Neural cell (in vitro differentiated cells): ENCODE measurements around the gene ERC2. TPM values are rescaled to one million over a fixed set of nuclear protein-coding genes. Genes with fewer than 3 reads are reported as not detected.

Source experiments
- H2AFZ ChIP-seq: fragments of 200-600, 300-800 bp; sonication (generic), shearing (Covaris generic); 2 replicates; pipeline ENCODE4 v1.6.0; 2014; ENCODE audit warnings: low read depth, mild to moderate bottlenecking, antibody characterized with exemption, low read length, moderate library complexity
- H3F3A ChIP-seq: fragments of 200-600 bp; shearing (Covaris generic); 2 replicates; pipeline ENCODE4 v1.6.1; 2016; ENCODE audit warnings: mild to moderate bottlenecking, moderate library complexity, mixed read lengths, antibody characterized with exemption, low read length; ENCODE audit not compliant: insufficient read depth, poor library complexity, severe bottlenecking
- H3K27ac ChIP-seq: fragments of 200-600, 300-800 bp; sonication (generic), shearing (Covaris generic); 2 replicates; pipeline ENCODE4 v1.5.1; 2014; ENCODE audit warnings: mild to moderate bottlenecking, low read length, moderate library complexity
- H3K27me3 ChIP-seq: fragments of 300-800, 200-600 bp; sonication (generic), shearing (Covaris generic); 2 replicates; pipeline ENCODE4 v1.6.0; 2014; ENCODE audit warnings: mild to moderate bottlenecking, low read depth, low read length, moderate library complexity; ENCODE audit not compliant: insufficient read depth
- H3K36me3 ChIP-seq: fragments of 300-800, 200-600 bp; sonication (generic), shearing (Covaris generic); 2 replicates; pipeline ENCODE4 v1.5.1; 2014; ENCODE audit warnings: mild to moderate bottlenecking, antibody characterized with exemption, low read length, moderate library complexity; ENCODE audit not compliant: insufficient read depth
- H3K4me2 ChIP-seq: fragments of 300-800, 200-600 bp; sonication (generic), shearing (Covaris generic); 2 replicates; pipeline ENCODE4 v1.6.0; 2014; ENCODE audit warnings: mild to moderate bottlenecking, low read length
- H3K4me3 ChIP-seq: fragments of 300-800, 200-600 bp; sonication (generic), shearing (Covaris generic); 2 replicates; pipeline ENCODE4 v1.5.1; 2014; ENCODE audit warnings: mild to moderate bottlenecking, low read length, moderate library complexity
- H3K79me2 ChIP-seq: fragments of 200-600 bp; shearing (Covaris generic); replicated peaks from 2 replicates; pipeline ENCODE4 v1.6.0; 2014; ENCODE audit warnings: mild to moderate bottlenecking, low read length, moderate library complexity; ENCODE audit not compliant: insufficient read depth
- H3K9ac ChIP-seq: fragments of 300-800, 200-600 bp; sonication (generic), shearing (Covaris generic); 2 replicates; pipeline ENCODE4 v1.6.1; 2016; ENCODE audit warnings: mild to moderate bottlenecking, low read length, mixed read lengths
- H3K9me2 ChIP-seq: fragments of 200-600 bp; shearing (Covaris generic); 2 replicates; pipeline ENCODE4 v1.6.1; 2016; ENCODE audit warnings: mild to moderate bottlenecking, low read length, mixed read lengths; ENCODE audit not compliant: insufficient read depth
- H3K9me3 ChIP-seq: fragments of 200-600, 300-800 bp; sonication (generic), shearing (Covaris generic); 2 replicates; pipeline ENCODE4 v1.6.1; 2016; ENCODE audit warnings: mild to moderate bottlenecking, mixed run types, low read length, moderate library complexity, mixed read lengths
- H4K20me1 ChIP-seq: fragments of 200-600 bp; shearing (Covaris generic); 2 replicates; pipeline ENCODE4 v1.6.1; 2016; ENCODE audit warnings: mild to moderate bottlenecking, mixed run types; ENCODE audit not compliant: insufficient read depth
- EP300 ChIP-seq: fragments of 450-650 bp; conservative IDR thresholded peaks from 2 replicates; pipeline ENCODE4 v1.6.1; 2014; ENCODE audit warnings: antibody characterized with exemption, mild to moderate bottlenecking, moderate library complexity; ENCODE audit not compliant: poor library complexity, severe bottlenecking
- EZH2 ChIP-seq: fragments of 200-600, 300-800 bp; shearing (Covaris generic), sonication (generic); IDR thresholded peaks from 2 replicates; pipeline ENCODE4 v1.6.1; 2014; ENCODE audit warnings: antibody characterized with exemption, low read length, borderline replicate concordance, mild to moderate bottlenecking; ENCODE audit not compliant: insufficient read depth, poor library complexity, severe bottlenecking
- MXI1 ChIP-seq: fragments of 450-650 bp; conservative IDR thresholded peaks from 2 replicates; pipeline ENCODE4 v1.6.1; 2014; ENCODE audit warnings: antibody characterized with exemption, mild to moderate bottlenecking; ENCODE audit not compliant: poor library complexity, severe bottlenecking
- POLR2AphosphoS5 ChIP-seq: IDR thresholded peaks from 2 replicates; pipeline ENCODE4 v1.6.1; 2012
- RAD21 ChIP-seq: fragments of 450-650 bp; conservative IDR thresholded peaks from 2 replicates; pipeline ENCODE4 v1.6.1; 2014; ENCODE audit warnings: antibody characterized with exemption, mild to moderate bottlenecking, moderate library complexity
- SMC3 ChIP-seq: fragments of 450-650 bp; conservative IDR thresholded peaks from 2 replicates; pipeline ENCODE4 v1.6.1; 2014; ENCODE audit warnings: antibody characterized with exemption, mild to moderate bottlenecking, moderate library complexity; ENCODE audit not compliant: poor library complexity
- TAF1 ChIP-seq: IDR thresholded peaks from 2 replicates; pipeline ENCODE4 v1.6.1; 2012; ENCODE audit warnings: low read depth
- polyA plus RNA-seq: library from polyadenylated mRNA; depleted of rRNA; stranded (reverse); fragments of >200 nt; gene quantifications from 2 replicates; pipeline ENCODE4 v1.2.3, GENCODE V29; 2014
- TF ChIP-seq, protein P1 (sequence below): fragments of 450-650 bp; IDR thresholded peaks from 2 replicates; pipeline ENCODE4 v1.5.1; 2014; ENCODE audit warnings: antibody characterized with exemption, mild to moderate bottlenecking, moderate library complexity; ENCODE audit not compliant: poor library complexity, severe bottlenecking
- TF ChIP-seq, protein P2 (sequence below): IDR thresholded peaks from 2 replicates; pipeline ENCODE4 v1.6.1; 2012; ENCODE audit warnings: borderline replicate concordance

Gene ERC2
- polyA plus RNA-seq, 1 donor from 2014 or later: 60.4 TPM

DNA sequence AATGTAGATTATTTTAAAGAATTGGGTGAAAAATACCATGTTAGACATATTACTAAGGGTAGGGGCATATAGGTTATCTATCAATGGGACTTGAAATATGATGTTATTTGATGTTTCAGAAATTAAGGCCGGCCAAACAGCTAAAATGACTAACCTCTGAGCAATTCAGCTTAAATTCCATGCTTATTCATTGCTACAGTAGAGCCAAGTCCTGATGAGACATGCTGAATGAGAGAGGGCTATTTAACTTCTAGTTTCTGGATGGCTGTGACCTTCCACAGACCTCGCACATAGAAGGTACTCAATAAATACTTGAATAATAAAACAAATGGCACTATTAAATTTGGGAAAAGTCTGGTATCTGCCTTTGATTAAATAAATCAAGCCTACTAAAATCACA lies 805.6 kb downstream of the ERC2 start:
- Histone ChIP-seq H3K36me3 (no peaks in the 10 kb centered on the region), H3K27me3 (no peaks in the 10 kb centered on the region), H3K9me2 (no peaks in the 10 kb centered on the region), H3K9me3 (no peaks in the 10 kb centered on the region), H3K79me2 (no peaks in the 10 kb centered on the region), H3K4me2 (no peak overlapping the region), H2AFZ (no peak overlapping the region), H3K9ac (no peak overlapping the region), H3K4me3 (no peak overlapping the region), H4K20me1 (no peaks in the 10 kb centered on the region), H3K27ac (no peak overlapping the region), H3F3A (no peaks in the 10 kb centered on the region)
- TF ChIP-seq EZH2 (no peak), POLR2AphosphoS5 (no peak)

DNA sequence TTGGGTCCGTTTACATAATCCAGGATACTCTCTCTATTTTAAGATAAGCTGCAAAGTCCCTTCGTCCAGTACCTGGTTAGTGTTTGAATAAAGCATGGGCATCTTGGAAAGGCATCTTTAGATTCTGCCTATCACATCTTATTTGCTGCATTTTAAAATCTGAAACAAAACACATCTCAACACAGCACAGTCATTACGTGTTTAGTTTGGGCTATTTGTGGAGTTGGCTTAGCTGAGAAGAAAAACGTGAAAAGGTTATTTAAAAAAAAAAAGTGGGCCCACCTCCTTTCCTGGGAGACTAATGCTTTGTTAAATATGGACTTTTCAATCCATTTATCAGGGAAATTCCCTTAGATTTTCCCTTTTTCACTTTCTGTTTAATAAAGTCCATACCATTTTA lies 806.7 kb downstream of the ERC2 start:
- no peaks in the 10 kb centered on the region for H3K9me2 ChIP-seq
- H3K79me2 ChIP-seq: no peaks in the 10 kb centered on the region
- no peaks in the 10 kb centered on the region for H3K27me3 ChIP-seq
- H3K9me3 ChIP-seq: no peaks in the 10 kb centered on the region
- TF ChIP-seq, protein P1, sequence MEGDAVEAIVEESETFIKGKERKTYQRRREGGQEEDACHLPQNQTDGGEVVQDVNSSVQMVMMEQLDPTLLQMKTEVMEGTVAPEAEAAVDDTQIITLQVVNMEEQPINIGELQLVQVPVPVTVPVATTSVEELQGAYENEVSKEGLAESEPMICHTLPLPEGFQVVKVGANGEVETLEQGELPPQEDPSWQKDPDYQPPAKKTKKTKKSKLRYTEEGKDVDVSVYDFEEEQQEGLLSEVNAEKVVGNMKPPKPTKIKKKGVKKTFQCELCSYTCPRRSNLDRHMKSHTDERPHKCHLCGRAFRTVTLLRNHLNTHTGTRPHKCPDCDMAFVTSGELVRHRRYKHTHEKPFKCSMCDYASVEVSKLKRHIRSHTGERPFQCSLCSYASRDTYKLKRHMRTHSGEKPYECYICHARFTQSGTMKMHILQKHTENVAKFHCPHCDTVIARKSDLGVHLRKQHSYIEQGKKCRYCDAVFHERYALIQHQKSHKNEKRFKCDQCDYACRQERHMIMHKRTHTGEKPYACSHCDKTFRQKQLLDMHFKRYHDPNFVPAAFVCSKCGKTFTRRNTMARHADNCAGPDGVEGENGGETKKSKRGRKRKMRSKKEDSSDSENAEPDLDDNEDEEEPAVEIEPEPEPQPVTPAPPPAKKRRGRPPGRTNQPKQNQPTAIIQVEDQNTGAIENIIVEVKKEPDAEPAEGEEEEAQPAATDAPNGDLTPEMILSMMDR: no peak
- TF ChIP-seq POLR2AphosphoS5 (no peak), EP300 (no peak), EZH2 (no peak), TAF1 (no peak), RAD21 (no peak), MXI1 (no peak), SMC3 (no peak)
- TF ChIP-seq, protein P2, sequence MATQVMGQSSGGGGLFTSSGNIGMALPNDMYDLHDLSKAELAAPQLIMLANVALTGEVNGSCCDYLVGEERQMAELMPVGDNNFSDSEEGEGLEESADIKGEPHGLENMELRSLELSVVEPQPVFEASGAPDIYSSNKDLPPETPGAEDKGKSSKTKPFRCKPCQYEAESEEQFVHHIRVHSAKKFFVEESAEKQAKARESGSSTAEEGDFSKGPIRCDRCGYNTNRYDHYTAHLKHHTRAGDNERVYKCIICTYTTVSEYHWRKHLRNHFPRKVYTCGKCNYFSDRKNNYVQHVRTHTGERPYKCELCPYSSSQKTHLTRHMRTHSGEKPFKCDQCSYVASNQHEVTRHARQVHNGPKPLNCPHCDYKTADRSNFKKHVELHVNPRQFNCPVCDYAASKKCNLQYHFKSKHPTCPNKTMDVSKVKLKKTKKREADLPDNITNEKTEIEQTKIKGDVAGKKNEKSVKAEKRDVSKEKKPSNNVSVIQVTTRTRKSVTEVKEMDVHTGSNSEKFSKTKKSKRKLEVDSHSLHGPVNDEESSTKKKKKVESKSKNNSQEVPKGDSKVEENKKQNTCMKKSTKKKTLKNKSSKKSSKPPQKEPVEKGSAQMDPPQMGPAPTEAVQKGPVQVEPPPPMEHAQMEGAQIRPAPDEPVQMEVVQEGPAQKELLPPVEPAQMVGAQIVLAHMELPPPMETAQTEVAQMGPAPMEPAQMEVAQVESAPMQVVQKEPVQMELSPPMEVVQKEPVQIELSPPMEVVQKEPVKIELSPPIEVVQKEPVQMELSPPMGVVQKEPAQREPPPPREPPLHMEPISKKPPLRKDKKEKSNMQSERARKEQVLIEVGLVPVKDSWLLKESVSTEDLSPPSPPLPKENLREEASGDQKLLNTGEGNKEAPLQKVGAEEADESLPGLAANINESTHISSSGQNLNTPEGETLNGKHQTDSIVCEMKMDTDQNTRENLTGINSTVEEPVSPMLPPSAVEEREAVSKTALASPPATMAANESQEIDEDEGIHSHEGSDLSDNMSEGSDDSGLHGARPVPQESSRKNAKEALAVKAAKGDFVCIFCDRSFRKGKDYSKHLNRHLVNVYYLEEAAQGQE: no peak
- no peak overlapping the region for H3K9ac ChIP-seq
- H3K4me3 ChIP-seq: no peak overlapping the region
- no peaks in the 10 kb centered on the region for H3F3A ChIP-seq
- H3K4me2 ChIP-seq: no peak overlapping the region
- no peak overlapping the region for H3K27ac ChIP-seq
- H3K36me3 ChIP-seq: no peaks in the 10 kb centered on the region
- no peaks in the 10 kb centered on the region for H4K20me1 ChIP-seq
- H2AFZ ChIP-seq: no peak overlapping the region

DNA sequence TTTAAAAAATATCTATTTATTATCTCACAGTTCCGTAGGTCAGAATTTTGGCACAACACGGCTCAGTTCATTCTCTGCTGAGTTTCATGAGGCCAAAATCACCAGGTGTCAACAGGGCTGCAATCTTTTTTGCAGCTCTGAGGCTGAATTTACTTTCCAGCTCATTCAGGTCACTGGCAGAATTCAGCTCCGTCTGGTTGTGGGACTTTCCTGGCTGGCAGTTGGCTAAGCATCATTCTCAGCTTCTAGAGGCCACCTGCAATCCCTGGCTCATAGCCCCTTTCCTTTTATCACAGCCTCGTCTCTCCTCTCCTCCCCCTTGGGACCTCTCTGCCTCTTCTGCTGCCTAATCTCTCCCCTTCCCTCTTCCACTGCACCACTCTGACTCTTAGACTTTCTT lies 807.1 kb downstream of the ERC2 start:
- Histone ChIP-seq H3K9ac (no peak overlapping the region), H3K79me2 (no peaks in the 10 kb centered on the region), H3K9me2 (no peaks in the 10 kb centered on the region), H3F3A (no peaks in the 10 kb centered on the region), H3K9me3 (no peaks in the 10 kb centered on the region), H3K27ac (no peak overlapping the region), H3K4me3 (no peak overlapping the region), H2AFZ (no peak overlapping the region), H3K4me2 (no peak overlapping the region), H3K36me3 (no peaks in the 10 kb centered on the region), H3K27me3 (no peaks in the 10 kb centered on the region), H4K20me1 (no peaks in the 10 kb centered on the region)
- TF ChIP-seq, protein P2: no peak
- TF ChIP-seq, protein P1: no peak
- TF ChIP-seq POLR2AphosphoS5 (no peak), TAF1 (no peak), EP300 (no peak), EZH2 (no peak), RAD21 (no peak), MXI1 (no peak), SMC3 (no peak)
